HCT116 (cell line): ENCODE data around the gene RPP25. TPM values are rescaled to one million over a fixed set of nuclear protein-coding genes. Genes with fewer than 3 reads are reported as not detected.

ENCODE experiments used
- ATAC-seq: fragments of 200-7000 bp; cut with Tn5 transposase; 2 replicates; pipeline ENCODE4 v1.9.1; 2020; ENCODE audit warnings: mild to moderate bottlenecking, moderate library complexity
- BruUV-seq: library from RNA; stranded (reverse); fragments of 400-500 nt; replicated peaks from 2 replicates; lab custom pipeline; 2021; lab: Mats Ljungman, UMichigan
- CTCF ChIA-PET: fragments of 300-600 bp; sonication (Branson Sonifier 250); formaldehyde crosslinking; loops from one replicate; lab custom pipeline; 2021; ENCODE audit warnings: antibody characterized with exemption; lab: Charles Lee
- POLR2A ChIA-PET: fragments of 300-600, 350-600 bp; sonication (Branson Sonifier 250); formaldehyde crosslinking; loops from one replicate; lab custom pipeline; 2021; ENCODE audit warnings: antibody characterized with exemption; lab: Charles Lee
- RAD21 ChIA-PET, 2 experiments: fragments of 300-600 bp; sonication (Branson Sonifier 250); formaldehyde crosslinking; loops; one replicate each; lab custom pipeline; 2023; ENCODE audit warnings: low total read pairs in 2 of 2; ENCODE audit not compliant: uncharacterized antibody in 2 of 2, unreplicated experiment in 2 of 2, low non-redundant PET in 1 of 2; lab: Charles Lee
- DNase-seq: peaks from one replicate; pipeline ENCODE4 v3.0.0-alpha.2; 2010; ENCODE audit warnings: low read depth, low spot score
- H2AFZ ChIP-seq: fragments of 200-600 bp; shearing (Covaris generic), sonication (generic); 2 replicates; pipeline ENCODE4 v1.6.1; 2017; ENCODE audit warnings: low read depth, mixed run types, mixed read lengths, antibody characterized with exemption, low read length; ENCODE audit not compliant: poor library complexity, severe bottlenecking
- H3K27ac ChIP-seq: 2 replicates; pipeline ENCODE4 v1.5.1; 2012; ENCODE audit warnings: low read depth, low read length
- H3K27me3 ChIP-seq: fragments of 200-600 bp; sonication (generic); 2 replicates; pipeline ENCODE4 v1.6.1; 2016; ENCODE audit warnings: mixed run types, low read length, mixed read lengths; ENCODE audit not compliant: insufficient read depth
- H3K36me3 ChIP-seq, 2 experiments: fragments of 200-500 bp in 1 of 2; fragments of 200-600 bp in 1 of 2; sonication (Bioruptor generic) in 1 of 2; sonication (generic) in 1 of 2; 2 replicates each; pipeline versions ENCODE4 v1.5.1 to v1.6.1; 2014 to 2016; ENCODE audit warnings: low read length in 2 of 2, inconsistent platforms in 1 of 2, mixed read lengths in 1 of 2, mixed run types in 1 of 2; ENCODE audit not compliant: insufficient read depth in 2 of 2, control insufficient read depth in 1 of 2
- H3K4me1 ChIP-seq, 2 experiments: fragments of 200-600 bp in 1 of 2; sonication (generic) in 1 of 2; 2 replicates each; pipeline versions ENCODE4 v1.5.1 to v1.6.1; 2012 to 2017; ENCODE audit warnings: low read length in 2 of 2, inconsistent platforms in 1 of 2, mild to moderate bottlenecking in 1 of 2, mixed read lengths in 1 of 2, mixed run types in 1 of 2, moderate library complexity in 1 of 2; ENCODE audit not compliant: insufficient read depth in 2 of 2, control insufficient read depth in 1 of 2
- H3K4me2 ChIP-seq: fragments of 200-600 bp; sonication (generic); 2 replicates; pipeline ENCODE4 v1.6.1; 2017; ENCODE audit warnings: mixed run types, low read length, mixed read lengths
- H3K4me3 ChIP-seq, 2 experiments: fragments of 200-600 bp in 1 of 2; sonication (generic) in 1 of 2; replicated peaks in 1 of 2; 2 replicates each; pipeline ENCODE4 v1.5.1; 2011 to 2016; ENCODE audit warnings: low read length in 2 of 2, control low read depth in 1 of 2, low read depth in 1 of 2, mild to moderate bottlenecking in 1 of 2, mixed read lengths in 1 of 2, mixed run types in 1 of 2
- H3K79me2 ChIP-seq: fragments of 200-600 bp; sonication (generic); 2 replicates; pipeline ENCODE4 v1.6.1; 2017; ENCODE audit warnings: mild to moderate bottlenecking, mixed run types, low read length, moderate library complexity, mixed read lengths; ENCODE audit not compliant: insufficient read depth
- H3K9ac ChIP-seq: fragments of 200-600 bp; sonication (generic); 2 replicates; pipeline ENCODE4 v1.6.1; 2016; ENCODE audit warnings: low read length, mixed read lengths
- H3K9me2 ChIP-seq: fragments of 200-600 bp; sonication (generic), shearing (Covaris generic); 2 replicates; pipeline ENCODE4 v1.6.1; 2017; ENCODE audit warnings: mixed run types, mild to moderate bottlenecking, moderate library complexity; ENCODE audit not compliant: insufficient read depth
- H3K9me3 ChIP-seq, 2 experiments: fragments of 200-500 bp in 1 of 2; fragments of 200-600 bp in 1 of 2; sonication (Bioruptor generic) in 1 of 2; sonication (generic) in 1 of 2; 2 replicates each; pipeline ENCODE4 v1.6.1; 2014 to 2017; ENCODE audit warnings: low read length in 2 of 2, mixed read lengths in 2 of 2, inconsistent platforms in 1 of 2, low read depth in 1 of 2, mild to moderate bottlenecking in 1 of 2, mixed run types in 1 of 2, moderate library complexity in 1 of 2; ENCODE audit not compliant: control insufficient read depth in 1 of 2, insufficient read depth in 1 of 2
- H4K20me1 ChIP-seq: fragments of 200-600 bp; sonication (generic), shearing (Covaris generic); 2 replicates; pipeline ENCODE4 v1.6.1; 2017; ENCODE audit warnings: mixed run types, mild to moderate bottlenecking, moderate library complexity; ENCODE audit not compliant: insufficient read depth
- ATF3 ChIP-seq: IDR thresholded peaks from 2 replicates; pipeline ENCODE4 v1.6.1; 2012
- CBX3 ChIP-seq: IDR thresholded peaks from 2 replicates; pipeline ENCODE4 v1.6.1; 2012; ENCODE audit warnings: low read depth
- CTCF ChIP-seq, 3 experiments: fragments of 200-600 bp in 1 of 3; sonication (generic) in 1 of 3; IDR thresholded peaks in 2 of 3; conservative IDR thresholded peaks in 1 of 3; 2 replicates each; pipeline ENCODE4 v1.5.1; 2012 to 2017; ENCODE audit warnings: low read depth in 2 of 3, low read length in 2 of 3, antibody characterized with exemption in 1 of 3, borderline replicate concordance in 1 of 3, control low read depth in 1 of 3, mild to moderate bottlenecking in 1 of 3, mixed read lengths in 1 of 3, mixed run types in 1 of 3, moderate library complexity in 1 of 3; ENCODE audit not compliant: insufficient read depth in 1 of 3
- REST ChIP-seq: IDR thresholded peaks from 2 replicates; pipeline ENCODE4 v1.6.1; 2012; ENCODE audit warnings: low read depth
- YY1 ChIP-seq: IDR thresholded peaks from 2 replicates; pipeline ENCODE4 v1.6.1; 2011; ENCODE audit warnings: low read length, low read depth, moderate library complexity, mild to moderate bottlenecking; ENCODE audit not compliant: insufficient replicate concordance; ENCODE audit errors: extremely low read depth
- ZBTB33 ChIP-seq: IDR thresholded peaks from 2 replicates; pipeline ENCODE4 v1.6.1; 2011; ENCODE audit warnings: mild to moderate bottlenecking, low read length, moderate library complexity; ENCODE audit not compliant: insufficient replicate concordance; ENCODE audit errors: extremely low read depth
- intact Hi-C: fragments of 100-400 bp; cut with micrococcal nuclease; formaldehyde crosslinking; loops from 2 replicates; pipeline ENCODE4 v1.10.0; 2022
- total RNA-seq: library from RNA; stranded (reverse); gene quantifications from one replicate; pipeline ENCODE4 v1.2.1, GENCODE V29; 2021; ENCODE audit not compliant: unreplicated experiment

The RPP25 gene
- total RNA-seq, 1 experiment from 2014 or later, result 5.9 TPM

GRCh38 chr15:74994685-74995084 lies 38.1 kb upstream of the RPP25 start:
- H3K4me2 ChIP-seq, result no peak overlapping the region
- no peak overlapping the region for H3K27ac ChIP-seq
- H3K36me3 ChIP-seq, result no peaks in the 10 kb centered on the region
- intact Hi-C loops, result no loop called here
- peaks cover 0 to 5% of the 10 kb centered on the region in 2 experiments; a peak in 1 of 4 replicates for H3K4me1 ChIP-seq
- ATAC-seq (no peak), DNase-seq (no peak)
- no TSS peak for BruUV-seq
- no peak overlapping the region for H3K4me3 ChIP-seq
- H3K9ac ChIP-seq, result no peak overlapping the region
- no peaks in the 10 kb centered on the region for H3K79me2 ChIP-seq
- no peaks in the 10 kb centered on the region for H3K9me2 ChIP-seq
- H3K9me3 ChIP-seq, result no peaks in the 10 kb centered on the region
- POLR2A ChIA-PET, result interaction anchor here (0.9 to 1.0 kb wide), 2 partner anchors 16 to 38 kb away, joined by 3 to 5 read pairs; partner anchors contain the start of gene RPP25
- RAD21 ChIA-PET, result no interaction called here
- CTCF ChIA-PET, result interaction anchor here (0.6 to 1.3 kb wide), 3 partner anchors 210 to 305 kb away, joined by 3 to 4 read pairs (median 3); no protein-coding TSS in a partner anchor
- peaks cover 11% of the 10 kb centered on the region; the same call in 1 of the 2 replicates for H3K27me3 ChIP-seq
- no peaks in the 10 kb centered on the region for H4K20me1 ChIP-seq
- no peak overlapping the region for H2AFZ ChIP-seq
- TF ChIP-seq CTCF (IDR thresholded peaks at IDR 0.05 in 2 of 3, conservative IDR thresholded peaks at IDR 0.05 in 1 of 3; ENCODE audit: borderline replicate concordance in 1 of 3, insufficient read depth in 1 of 3, low read depth in 2 of 3, low read length in 2 of 3), result no peak
- TF ChIP-seq CBX3, result no peak
- no peak for TF ChIP-seq ZBTB33
- no peak for TF ChIP-seq ATF3
- no peak for TF ChIP-seq YY1
- no peak for TF ChIP-seq REST
